ENCODE results near the gene CD58. TPM values are rescaled to one million over a fixed set of nuclear protein-coding genes. Genes with fewer than 3 reads are reported as not detected.

The CD58 gene
- total RNA-seq, 1 donor, result 23.5 TPM

DNA sequence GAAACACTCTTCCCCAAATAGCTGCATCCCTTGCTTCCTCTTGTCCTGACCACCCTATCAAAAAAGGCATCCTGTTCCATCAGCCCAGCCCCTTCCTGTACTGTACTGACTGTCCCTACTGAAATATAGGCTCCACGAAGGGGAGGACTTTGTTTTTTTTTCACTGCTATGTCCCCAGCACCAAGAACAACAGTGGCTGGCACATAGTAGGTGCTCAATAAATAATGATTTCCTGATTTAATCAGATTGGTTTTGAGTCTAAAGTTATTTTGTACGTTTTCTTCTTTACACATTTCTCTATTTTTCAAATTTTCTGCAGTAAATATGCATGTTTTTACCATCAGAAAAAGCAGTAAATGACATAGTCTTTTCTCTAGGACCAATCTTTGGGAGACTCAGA, 73.9 kb downstream of the CD58 start:
- H2AFZ ChIP-seq (ENCODE audit: low read length), result peak overlapping the region; percentile 9
- H3K79me2 ChIP-seq (ENCODE audit: insufficient read depth, low read length), result no peaks in the 10 kb centered on the region
- no peak overlapping the region for H3K4me3 ChIP-seq (ENCODE audit: insufficient read depth, low read length)
- H4K20me1 ChIP-seq (ENCODE audit: insufficient read depth, low read length), result no peaks in the 10 kb centered on the region
- no peaks in the 10 kb centered on the region for H3K9me3 ChIP-seq (ENCODE audit: low read depth, low read length)
- peaks cover 27% of the 10 kb centered on the region for H3K4me1 ChIP-seq (ENCODE audit: insufficient read depth, low read length)
- no peak overlapping the region for H3K4me2 ChIP-seq (ENCODE audit: insufficient read depth, low read length)
- no peak overlapping the region for H3K27ac ChIP-seq (ENCODE audit: low read depth, low read length)
- no peak for DNase-seq (ENCODE audit: insufficient read length, low spot score, missing footprints)
- H3K36me3 ChIP-seq (ENCODE audit: insufficient read depth, low read length), result no peaks in the 10 kb centered on the region
- TF ChIP-seq CTCF (IDR thresholded peaks at IDR 0.05; ENCODE audit: extremely low read depth, low read depth, low read length), result no peak
- H3K27me3 ChIP-seq (ENCODE audit: insufficient read depth, low read length), result no peaks in the 10 kb centered on the region

DNA sequence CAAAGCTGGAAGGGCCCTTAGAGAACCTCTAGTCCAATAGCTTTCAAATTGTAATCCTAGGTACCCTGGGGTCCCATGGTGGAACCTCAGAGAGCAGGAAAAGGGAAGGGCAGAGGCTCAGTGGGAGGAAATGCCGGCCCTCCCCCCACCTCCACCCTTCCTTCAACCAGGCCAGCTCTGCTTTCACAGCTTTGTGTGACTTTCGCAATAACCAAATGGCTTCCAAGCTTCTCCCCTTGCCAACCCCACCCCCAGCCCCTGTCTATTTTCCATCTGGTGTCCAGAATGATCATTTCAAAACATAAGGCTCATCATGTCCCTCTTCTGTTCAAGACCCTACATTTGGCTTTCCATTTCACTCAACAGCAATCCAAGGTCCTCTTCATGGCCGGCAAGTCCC, 74.4 kb downstream of the CD58 start:
- Histone ChIP-seq H4K20me1 (ENCODE audit: insufficient read depth, low read length) (no peaks in the 10 kb centered on the region), H3K27me3 (ENCODE audit: insufficient read depth, low read length) (no peaks in the 10 kb centered on the region), H3K4me1 (ENCODE audit: insufficient read depth, low read length) (peaks cover 27% of the 10 kb centered on the region), H3K36me3 (ENCODE audit: insufficient read depth, low read length) (no peaks in the 10 kb centered on the region), H3K4me2 (ENCODE audit: insufficient read depth, low read length) (no peak overlapping the region), H3K79me2 (ENCODE audit: insufficient read depth, low read length) (no peaks in the 10 kb centered on the region), H3K27ac (ENCODE audit: low read depth, low read length) (no peak overlapping the region), H3K9me3 (ENCODE audit: low read depth, low read length) (no peaks in the 10 kb centered on the region), H2AFZ (ENCODE audit: low read length) (peak overlapping the region; percentile 65), H3K4me3 (ENCODE audit: insufficient read depth, low read length) (no peak overlapping the region)
- DNase-seq (ENCODE audit: insufficient read length, low spot score, missing footprints), result peak; percentile 74
- no peak for TF ChIP-seq CTCF (IDR thresholded peaks at IDR 0.05; ENCODE audit: extremely low read depth, low read depth, low read length)

DNA sequence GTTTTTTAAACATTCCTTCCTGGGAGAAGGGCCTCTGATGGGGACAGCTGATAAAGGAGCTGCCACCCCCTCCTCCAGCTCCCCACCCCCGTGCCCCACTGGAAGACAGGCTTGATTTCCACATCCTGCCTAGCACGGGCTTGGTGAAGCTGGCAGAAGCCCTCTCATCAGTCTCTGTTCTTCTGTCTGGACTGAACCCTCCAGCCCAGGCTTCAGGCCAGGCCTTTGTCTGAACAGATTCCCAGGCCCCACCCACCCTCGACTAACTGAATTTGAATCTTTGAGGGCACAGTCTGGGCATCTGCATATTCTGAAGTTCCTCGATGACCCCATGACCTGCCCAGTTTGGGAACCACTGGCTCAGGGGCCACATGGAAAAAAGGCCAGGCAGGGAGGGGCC, 75.3 kb downstream of the CD58 start:
- no peak for TF ChIP-seq CTCF (IDR thresholded peaks at IDR 0.05; ENCODE audit: extremely low read depth, low read depth, low read length)
- peaks cover 27% of the 10 kb centered on the region for H3K4me1 ChIP-seq (ENCODE audit: insufficient read depth, low read length)
- H3K79me2 ChIP-seq (ENCODE audit: insufficient read depth, low read length), result no peaks in the 10 kb centered on the region
- no peak overlapping the region for H3K27ac ChIP-seq (ENCODE audit: low read depth, low read length)
- H2AFZ ChIP-seq (ENCODE audit: low read length), result peak overlapping the region; percentile 26
- no peak overlapping the region for H3K4me2 ChIP-seq (ENCODE audit: insufficient read depth, low read length)
- DNase-seq (ENCODE audit: insufficient read length, low spot score, missing footprints), result no peak
- H3K27me3 ChIP-seq (ENCODE audit: insufficient read depth, low read length), result no peaks in the 10 kb centered on the region
- no peaks in the 10 kb centered on the region for H3K36me3 ChIP-seq (ENCODE audit: insufficient read depth, low read length)
- H3K9me3 ChIP-seq (ENCODE audit: low read depth, low read length), result no peaks in the 10 kb centered on the region
- H4K20me1 ChIP-seq (ENCODE audit: insufficient read depth, low read length), result no peaks in the 10 kb centered on the region
- no peak overlapping the region for H3K4me3 ChIP-seq (ENCODE audit: insufficient read depth, low read length)

DNA sequence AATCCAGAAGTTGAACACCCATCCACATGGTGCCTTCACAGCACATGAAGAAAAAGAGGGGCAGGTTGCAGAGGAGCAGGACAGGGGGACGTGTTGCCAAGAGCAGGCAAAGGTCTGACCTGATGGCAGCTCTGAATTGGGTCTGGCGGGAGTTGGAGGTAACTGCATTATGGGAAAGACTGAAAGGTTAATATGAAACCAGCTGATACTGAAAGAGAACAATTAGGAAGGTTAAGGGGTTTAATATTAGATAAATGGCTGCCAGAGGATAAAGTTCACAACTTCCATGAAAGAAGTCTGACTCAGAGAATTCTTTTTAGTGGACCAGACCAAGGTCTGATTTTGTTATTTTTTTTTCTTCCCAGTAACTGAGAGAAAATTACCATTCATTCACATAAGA, 76.1 kb downstream of the CD58 start:
- H3K4me1 ChIP-seq (ENCODE audit: insufficient read depth, low read length), result peaks cover 30% of the 10 kb centered on the region
- no peak for DNase-seq (ENCODE audit: insufficient read length, low spot score, missing footprints)
- no peak for TF ChIP-seq CTCF (IDR thresholded peaks at IDR 0.05; ENCODE audit: extremely low read depth, low read depth, low read length)
- H3K27me3 ChIP-seq (ENCODE audit: insufficient read depth, low read length), result no peaks in the 10 kb centered on the region
- H3K4me2 ChIP-seq (ENCODE audit: insufficient read depth, low read length), result no peak overlapping the region
- H2AFZ ChIP-seq (ENCODE audit: low read length), result peak overlapping the region; percentile 73
- no peak overlapping the region for H3K4me3 ChIP-seq (ENCODE audit: insufficient read depth, low read length)
- H3K9me3 ChIP-seq (ENCODE audit: low read depth, low read length), result no peaks in the 10 kb centered on the region
- H4K20me1 ChIP-seq (ENCODE audit: insufficient read depth, low read length), result no peaks in the 10 kb centered on the region
- H3K36me3 ChIP-seq (ENCODE audit: insufficient read depth, low read length), result no peaks in the 10 kb centered on the region
- H3K79me2 ChIP-seq (ENCODE audit: insufficient read depth, low read length), result no peaks in the 10 kb centered on the region
- no peak overlapping the region for H3K27ac ChIP-seq (ENCODE audit: low read depth, low read length)

Data from osteoblast (primary cell).